ENCODE data around the gene ARHGAP15.

The ARHGAP15 gene

DNA sequence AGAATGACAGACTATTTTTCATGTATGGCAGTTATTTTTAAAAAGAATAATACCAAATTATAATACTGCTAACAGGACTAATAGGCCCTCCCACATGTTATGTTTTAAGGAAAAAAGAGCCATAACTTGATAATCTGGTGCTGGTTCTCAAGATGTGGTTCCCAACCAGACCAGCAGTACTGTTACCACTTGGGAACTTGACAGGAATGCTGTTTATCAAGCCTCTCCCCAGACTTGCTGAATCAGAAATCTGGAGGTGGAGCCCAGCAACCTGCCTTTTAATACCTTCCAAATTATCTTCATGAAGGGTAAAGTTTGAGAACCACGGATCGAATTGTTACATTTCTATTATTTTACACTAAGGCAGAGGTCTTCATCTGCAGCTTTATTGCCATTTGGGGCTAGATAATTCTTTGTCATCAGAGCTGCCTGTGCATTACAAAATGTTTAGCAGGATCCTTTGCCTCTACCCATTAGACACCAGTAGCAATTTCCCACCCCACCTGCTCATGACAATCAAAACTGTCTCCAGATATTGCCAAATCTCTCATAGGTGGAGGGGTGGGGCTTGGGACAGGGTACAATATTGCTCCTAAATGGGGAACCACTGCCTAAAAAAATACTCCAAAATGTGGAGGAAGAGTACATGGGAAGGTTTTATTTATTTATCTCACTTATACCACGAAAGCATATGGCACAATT lies 629.6 kb downstream of the ARHGAP15 start:
- TF ChIP-seq, protein P1, sequence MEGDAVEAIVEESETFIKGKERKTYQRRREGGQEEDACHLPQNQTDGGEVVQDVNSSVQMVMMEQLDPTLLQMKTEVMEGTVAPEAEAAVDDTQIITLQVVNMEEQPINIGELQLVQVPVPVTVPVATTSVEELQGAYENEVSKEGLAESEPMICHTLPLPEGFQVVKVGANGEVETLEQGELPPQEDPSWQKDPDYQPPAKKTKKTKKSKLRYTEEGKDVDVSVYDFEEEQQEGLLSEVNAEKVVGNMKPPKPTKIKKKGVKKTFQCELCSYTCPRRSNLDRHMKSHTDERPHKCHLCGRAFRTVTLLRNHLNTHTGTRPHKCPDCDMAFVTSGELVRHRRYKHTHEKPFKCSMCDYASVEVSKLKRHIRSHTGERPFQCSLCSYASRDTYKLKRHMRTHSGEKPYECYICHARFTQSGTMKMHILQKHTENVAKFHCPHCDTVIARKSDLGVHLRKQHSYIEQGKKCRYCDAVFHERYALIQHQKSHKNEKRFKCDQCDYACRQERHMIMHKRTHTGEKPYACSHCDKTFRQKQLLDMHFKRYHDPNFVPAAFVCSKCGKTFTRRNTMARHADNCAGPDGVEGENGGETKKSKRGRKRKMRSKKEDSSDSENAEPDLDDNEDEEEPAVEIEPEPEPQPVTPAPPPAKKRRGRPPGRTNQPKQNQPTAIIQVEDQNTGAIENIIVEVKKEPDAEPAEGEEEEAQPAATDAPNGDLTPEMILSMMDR (conservative IDR thresholded peaks at IDR 0.05; ENCODE audit: low read depth, low read length), result no peak
- DNase-seq (ENCODE audit: low read depth), result peak; percentile 13
- H3K4me3 ChIP-seq (ENCODE audit: low read depth, low read length), result no peak overlapping the region

DNA sequence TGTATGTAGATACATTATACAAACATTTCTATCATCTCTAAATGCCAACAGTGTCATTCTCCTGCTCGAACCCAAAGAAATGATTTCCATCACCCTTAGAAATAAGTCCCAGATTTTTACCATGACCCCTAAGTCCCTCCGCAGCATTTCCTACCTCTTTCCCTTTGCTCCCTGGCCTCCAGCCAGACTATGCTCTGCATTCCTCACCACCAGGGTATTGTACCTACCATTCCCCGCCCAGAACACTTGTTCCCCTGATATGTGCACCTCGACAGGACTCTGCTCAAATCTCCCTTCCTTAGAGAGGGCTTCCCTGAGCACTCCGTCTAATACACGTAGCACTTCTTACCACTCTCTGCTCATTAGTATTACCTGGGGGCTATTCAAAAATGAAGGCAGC lies 630.2 kb downstream of the ARHGAP15 start:
- H3K4me3 ChIP-seq (ENCODE audit: low read depth, low read length), result no peak overlapping the region
- TF ChIP-seq, protein P1 (conservative IDR thresholded peaks at IDR 0.05; ENCODE audit: low read depth, low read length), result no peak
- no peak for DNase-seq (ENCODE audit: low read depth)

DNA sequence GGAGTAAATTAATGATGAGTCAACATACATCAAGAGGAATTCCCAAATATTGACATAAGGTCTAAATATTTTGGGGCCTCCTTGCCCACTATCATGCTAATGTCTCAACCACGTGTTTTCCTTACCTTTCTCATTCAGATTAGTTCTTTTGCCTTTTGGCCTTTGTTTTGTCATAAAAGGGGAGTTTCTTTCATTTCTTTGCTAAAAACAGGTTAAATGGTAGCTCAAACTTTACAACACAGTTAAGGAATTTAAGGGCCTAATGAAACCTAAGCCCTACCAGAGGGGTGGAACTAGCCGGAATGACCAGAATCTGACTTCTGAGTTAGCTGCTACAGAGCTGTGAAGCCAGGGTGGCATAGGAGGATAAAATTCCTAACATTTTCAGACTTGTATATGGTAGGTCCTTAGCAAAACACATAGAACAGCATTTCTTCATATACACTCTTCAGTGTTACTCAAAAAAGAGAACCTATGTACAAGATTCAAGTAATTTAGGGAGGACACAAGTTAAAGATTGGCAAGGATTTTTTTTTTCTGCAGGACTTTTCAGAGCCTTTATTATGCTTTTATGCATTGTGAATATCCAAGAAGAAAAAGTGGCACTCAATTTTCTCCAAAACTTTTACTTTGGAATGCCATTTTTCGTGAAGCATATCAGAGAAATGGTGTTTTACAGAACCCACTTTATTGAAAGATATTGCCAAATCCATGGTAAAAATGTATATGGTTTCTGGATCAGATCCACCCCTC lies 633.1 kb downstream of the ARHGAP15 start:
- DNase-seq (ENCODE audit: low read depth), result no peak
- H3K4me3 ChIP-seq (ENCODE audit: low read depth, low read length), result no peak overlapping the region
- TF ChIP-seq, protein P1 (conservative IDR thresholded peaks at IDR 0.05; ENCODE audit: low read depth, low read length), result no peak

DNA sequence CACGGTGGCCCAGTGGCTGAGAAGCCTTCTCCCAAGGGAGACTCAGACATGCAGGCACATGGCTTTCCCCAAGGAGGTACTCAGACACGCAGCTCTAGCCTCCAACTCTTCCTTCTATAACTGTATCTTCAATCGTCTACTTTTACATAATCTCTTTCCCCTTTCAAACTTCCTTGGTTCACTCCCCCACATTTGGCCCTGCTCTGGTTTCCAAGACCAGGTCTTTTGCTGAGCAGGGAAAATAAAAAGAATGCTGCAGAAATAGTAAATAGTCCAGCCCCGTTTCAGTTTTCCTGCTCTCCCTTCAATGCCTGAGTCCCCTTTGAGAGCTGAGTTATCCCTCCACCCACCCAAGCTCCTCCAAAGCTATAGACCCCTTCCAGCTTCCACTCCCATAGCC lies 635.0 kb downstream of the ARHGAP15 start:
- TF ChIP-seq, protein P1 (conservative IDR thresholded peaks at IDR 0.05; ENCODE audit: low read depth, low read length), result no peak
- no peak overlapping the region for H3K4me3 ChIP-seq (ENCODE audit: low read depth, low read length)
- DNase-seq (ENCODE audit: low read depth), result no peak

DNA sequence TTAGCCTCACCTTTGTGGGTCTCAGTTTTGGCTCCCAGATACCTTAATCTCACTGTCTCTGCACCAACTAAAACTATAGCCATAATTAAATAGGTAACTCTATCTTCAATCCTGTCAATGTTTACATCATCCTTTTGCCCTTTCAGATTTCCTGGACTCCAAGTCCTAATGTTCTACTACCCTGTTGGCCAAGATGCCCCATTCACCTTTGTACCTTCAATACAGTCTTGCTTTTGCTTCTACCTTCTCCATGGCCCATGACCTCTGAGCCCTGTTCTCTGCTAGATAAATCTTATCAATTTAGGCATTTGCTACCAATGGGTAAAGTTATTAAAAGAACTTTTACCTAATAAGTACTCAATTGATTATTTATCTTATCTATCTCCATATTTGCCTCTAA lies 635.5 kb downstream of the ARHGAP15 start:
- DNase-seq (ENCODE audit: low read depth), result no peak
- TF ChIP-seq, protein P1 (conservative IDR thresholded peaks at IDR 0.05; ENCODE audit: low read depth, low read length), result no peak
- H3K4me3 ChIP-seq (ENCODE audit: low read depth, low read length), result no peak overlapping the region

DNA sequence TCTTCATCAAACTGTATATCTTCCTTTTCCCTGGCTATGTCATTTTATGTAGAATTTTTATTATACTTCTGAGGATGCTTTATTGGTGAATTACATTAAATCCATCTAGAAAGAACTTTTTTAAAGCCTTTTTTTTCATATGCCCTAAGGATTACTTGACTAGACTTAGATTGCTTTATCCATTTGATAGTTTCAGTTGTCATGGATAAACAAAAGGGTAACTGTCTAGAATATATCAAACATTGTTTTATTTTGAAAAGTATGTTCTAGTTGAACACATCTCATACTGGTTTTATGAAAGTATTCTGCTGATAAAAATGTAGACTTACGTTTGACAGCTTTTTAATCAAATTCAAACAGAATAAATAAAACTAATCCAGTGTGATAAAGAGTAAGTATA lies 639.8 kb downstream of the ARHGAP15 start:
- TF ChIP-seq, protein P1 (conservative IDR thresholded peaks at IDR 0.05; ENCODE audit: low read depth, low read length), result no peak
- no peak overlapping the region for H3K4me3 ChIP-seq (ENCODE audit: low read depth, low read length)
- DNase-seq (ENCODE audit: low read depth), result no peak

Data from choroid plexus epithelial cell (primary cell).